Activated naive CD4-positive, alpha-beta T cell treated with anti-CD3 and anti-CD28 coated beads for 36 hours (primary cell): ENCODE data around the gene CROCC2. TPM values are rescaled to one million over a fixed set of nuclear protein-coding genes. Genes with fewer than 3 reads are reported as not detected.
A peak's percentile ranks its signal among the peaks of the same experiment; 100 is the strongest.

Experiments
- CTCF ChIA-PET: fragments of 350-600 bp; sonication (Branson Sonifier 250); formaldehyde crosslinking; loops from one replicate; lab custom pipeline; 2021; ENCODE audit warnings: antibody characterized with exemption; lab: Charles Lee
- DNase-seq: peaks from one replicate; pipeline ENCODE4 v3.0.0-alpha.2; 2020
- H3K27ac Mint-ChIP-seq: one replicate; pipeline ENCODE4 v1.8.0; 2021; ENCODE audit warnings: mild to moderate bottlenecking, mixed read lengths
- H3K27me3 Mint-ChIP-seq: one replicate; pipeline ENCODE4 v1.8.0; 2021; ENCODE audit warnings: low read depth, mixed read lengths
- H3K36me3 Mint-ChIP-seq: one replicate; pipeline ENCODE4 v1.8.0; 2021; ENCODE audit warnings: low read depth, mixed read lengths
- H3K4me1 Mint-ChIP-seq: one replicate; pipeline ENCODE4 v1.8.0; 2021; ENCODE audit warnings: low read depth, mixed read lengths
- H3K4me3 Mint-ChIP-seq: one replicate; pipeline ENCODE4 v1.8.0; 2021; ENCODE audit warnings: mild to moderate bottlenecking, moderate library complexity, mixed read lengths
- H3K9me3 Mint-ChIP-seq: one replicate; pipeline ENCODE4 v1.8.0; 2021; ENCODE audit warnings: mixed read lengths
- intact Hi-C: fragments of 100-400 bp; cut with micrococcal nuclease; formaldehyde crosslinking; loops from one replicate; pipeline ENCODE4 v1.15.1; 2023
- total RNA-seq, 2 experiments: library from RNA; stranded (reverse); gene quantifications; one replicate each; pipeline ENCODE4 v1.2.3, GENCODE V29; 2021

The CROCC2 gene
- total RNA-seq, 2 experiments from 2014 or later, result not detected

GRCh38 chr2:241029599-241030332 is 123.6 kb downstream of the CROCC2 start:
- Mint-ChIP-seq H3K27me3 (no peaks in the 10 kb centered on the region), H3K36me3 (peaks cover 9% of the 10 kb centered on the region), H3K27ac (no peak overlapping the region), H3K4me1 (no peaks in the 10 kb centered on the region), H3K4me3 (no peak overlapping the region), H3K9me3 (peaks cover 17% of the 10 kb centered on the region)
- no peak for DNase-seq
- CTCF ChIA-PET, result no interaction called here
- intact Hi-C loops, result no loop called here

GRCh38 chr2:241030333-241030680 is 124.2 kb downstream of the CROCC2 start:
- intact Hi-C loops, result no loop called here
- H3K9me3 Mint-ChIP-seq, result peaks cover 14% of the 10 kb centered on the region
- CTCF ChIA-PET, result no interaction called here
- H3K27ac Mint-ChIP-seq, result no peak overlapping the region
- no peaks in the 10 kb centered on the region for H3K4me1 Mint-ChIP-seq
- no peak for DNase-seq
- H3K4me3 Mint-ChIP-seq, result no peak overlapping the region
- peaks cover 9% of the 10 kb centered on the region for H3K36me3 Mint-ChIP-seq
- no peaks in the 10 kb centered on the region for H3K27me3 Mint-ChIP-seq

GRCh38 chr2:241030883-241031282 is 124.7 kb downstream of the CROCC2 start:
- no peak for DNase-seq
- Mint-ChIP-seq H3K9me3 (peaks cover 10% of the 10 kb centered on the region), H3K36me3 (peaks cover 6% of the 10 kb centered on the region), H3K27ac (no peak overlapping the region), H3K4me3 (no peak overlapping the region), H3K27me3 (no peaks in the 10 kb centered on the region), H3K4me1 (no peaks in the 10 kb centered on the region)
- intact Hi-C loops, result no loop called here
- CTCF ChIA-PET, result no interaction called here

- no peaks in the 10 kb centered on the region for H3K4me1 Mint-ChIP-seq
- DNase-seq, result no peak
- intact Hi-C loops, result no loop called here
- no peak overlapping the region for H3K4me3 Mint-ChIP-seq
- CTCF ChIA-PET, result no interaction called here
- peaks cover 6% of the 10 kb centered on the region for H3K9me3 Mint-ChIP-seq
- no peaks in the 10 kb centered on the region for H3K27me3 Mint-ChIP-seq
- peaks cover 4% of the 10 kb centered on the region for H3K36me3 Mint-ChIP-seq
- H3K27ac Mint-ChIP-seq, result no peak overlapping the region
Observed at GRCh38 chr2:241031436-241032165, 125.5 kb downstream of the CROCC2 start.

- CTCF ChIA-PET, result no interaction called here
- DNase-seq, result no peak
- Mint-ChIP-seq H3K27ac (no peak overlapping the region), H3K4me3 (no peak overlapping the region), H3K36me3 (no peaks in the 10 kb centered on the region), H3K27me3 (no peaks in the 10 kb centered on the region), H3K4me1 (peaks cover 12% of the 10 kb centered on the region), H3K9me3 (no peaks in the 10 kb centered on the region)
- intact Hi-C loops, result no loop called here
Observed at GRCh38 chr2:241033336-241033987, 127.3 kb downstream of the CROCC2 start.

GRCh38 chr2:241033994-241034393 is 127.9 kb downstream of the CROCC2 start:
- intact Hi-C loops, result no loop called here
- Mint-ChIP-seq H3K9me3 (no peaks in the 10 kb centered on the region), H3K27me3 (no peaks in the 10 kb centered on the region), H3K4me1 (peaks cover 12% of the 10 kb centered on the region), H3K4me3 (no peak overlapping the region), H3K36me3 (no peaks in the 10 kb centered on the region), H3K27ac (no peak overlapping the region)
- CTCF ChIA-PET, result no interaction called here
- DNase-seq, result no peak

- no peak for DNase-seq
- Mint-ChIP-seq H3K9me3 (no peaks in the 10 kb centered on the region), H3K4me3 (no peak overlapping the region), H3K4me1 (peaks cover 12% of the 10 kb centered on the region), H3K27me3 (no peaks in the 10 kb centered on the region), H3K36me3 (no peaks in the 10 kb centered on the region), H3K27ac (no peak overlapping the region)
- CTCF ChIA-PET, result no interaction called here
- intact Hi-C loops, result no loop called here
Observed at GRCh38 chr2:241034490-241035141, 128.5 kb downstream of the CROCC2 start.

GRCh38 chr2:241035142-241035817 is 129.1 kb downstream of the CROCC2 start:
- intact Hi-C loops, result no loop called here
- Mint-ChIP-seq H3K4me1 (peaks cover 12% of the 10 kb centered on the region), H3K9me3 (no peaks in the 10 kb centered on the region), H3K27ac (no peak overlapping the region), H3K4me3 (peak overlapping the region; percentile 18), H3K36me3 (no peaks in the 10 kb centered on the region), H3K27me3 (no peaks in the 10 kb centered on the region)
- CTCF ChIA-PET, result no interaction called here
- no peak for DNase-seq

- intact Hi-C loops, result loop anchor here (2.0 kb wide), 1 partner anchor 25 kb away; no protein-coding TSS in a partner anchor
- no peaks in the 10 kb centered on the region for H3K27me3 Mint-ChIP-seq
- no peak overlapping the region for H3K27ac Mint-ChIP-seq
- DNase-seq, result peak; percentile 48
- no peaks in the 10 kb centered on the region for H3K36me3 Mint-ChIP-seq
- peaks cover 12% of the 10 kb centered on the region for H3K4me1 Mint-ChIP-seq
- H3K9me3 Mint-ChIP-seq, result no peaks in the 10 kb centered on the region
- H3K4me3 Mint-ChIP-seq, result peak overlapping the region; percentile 63
- CTCF ChIA-PET, result no interaction called here
Observed at GRCh38 chr2:241035818-241036396, 129.8 kb downstream of the CROCC2 start.

GRCh38 chr2:241036397-241036963 is 130.3 kb downstream of the CROCC2 start:
- peak; percentile 72 for DNase-seq
- Mint-ChIP-seq H3K4me3 (peak overlapping the region; percentile 63), H3K27me3 (no peaks in the 10 kb centered on the region), H3K36me3 (no peaks in the 10 kb centered on the region), H3K4me1 (peaks cover 15% of the 10 kb centered on the region), H3K9me3 (no peaks in the 10 kb centered on the region), H3K27ac (no peak overlapping the region)
- CTCF ChIA-PET, result no interaction called here
- intact Hi-C loops, result loop anchor here (2.0 kb wide), 1 partner anchor 26 kb away; no protein-coding TSS in a partner anchor

GRCh38 chr2:241036964-241037421 is 130.9 kb downstream of the CROCC2 start:
- CTCF ChIA-PET, result no interaction called here
- H3K27me3 Mint-ChIP-seq, result no peaks in the 10 kb centered on the region
- intact Hi-C loops, result loop anchor here (2.0 kb wide), 1 partner anchor 26 kb away; no protein-coding TSS in a partner anchor
- peak overlapping the region; percentile 63 for H3K4me3 Mint-ChIP-seq
- H3K9me3 Mint-ChIP-seq, result no peaks in the 10 kb centered on the region
- H3K36me3 Mint-ChIP-seq, result no peaks in the 10 kb centered on the region
- H3K4me1 Mint-ChIP-seq, result peaks cover 15% of the 10 kb centered on the region
- DNase-seq, result peak; percentile 28
- no peak overlapping the region for H3K27ac Mint-ChIP-seq
